Measurements from ENCODE around the gene TRIM71. TPM values are rescaled to one million over a fixed set of nuclear protein-coding genes. Genes with fewer than 3 reads are reported as not detected.

The TRIM71 gene
- total RNA-seq, 1 experiment from 2014 or later = 274 TPM

- no peak for TF ChIP-seq AR (CRISPR knock-in tag; IDR thresholded peaks at IDR 0.05)
- TF ChIP-seq ATF3 (CRISPR knock-in tag; conservative IDR thresholded peaks at IDR 0.05) = no peak
Measured at GRCh38 chr3:32866533-32866932, 48.7 kb downstream of the TRIM71 start (continued).

GRCh38 chr3:32867954-32868353, 50.2 kb downstream of the TRIM71 start:
- Mint-ChIP-seq H3K27me3 (ENCODE audit: low read depth) (no peaks in the 10 kb centered on the region), H3K27ac (peak overlapping the region; percentile 100), H3K4me3 (peak overlapping the region; percentile 62), H3K36me3 (no peaks in the 10 kb centered on the region), H3K4me1 (peaks cover 97% of the 10 kb centered on the region), H3K9me3 (no peaks in the 10 kb centered on the region)
- CTCF ChIA-PET = no interaction called here
- POLR2A ChIA-PET = no interaction called here
- TF ChIP-seq ZNF423 (CRISPR knock-in tag; IDR thresholded peaks at IDR 0.05) (peak; percentile 71), NFATC4 (CRISPR knock-in tag; IDR thresholded peaks at IDR 0.05) (no peak)
- no peak for ATAC-seq
- DNase-seq (ENCODE audit: low spot score) = no peak

- Mint-ChIP-seq H3K36me3 (peaks cover 6% of the 10 kb centered on the region), H3K27me3 (ENCODE audit: low read depth) (no peaks in the 10 kb centered on the region), H3K9me3 (no peaks in the 10 kb centered on the region), H3K27ac (peak overlapping the region; percentile 100), H3K4me1 (peaks cover 97% of the 10 kb centered on the region), H3K4me3 (peak overlapping the region; percentile 62)
- ATAC-seq (peak; percentile 3), DNase-seq (ENCODE audit: low spot score) (no peak)
- POLR2A ChIA-PET = interaction anchor here (0.6 to 2.2 kb wide), 14 partner anchors 9 to 88 kb away, joined by 3 to 13 read pairs (median 6); no protein-coding TSS in a partner anchor
- CTCF ChIA-PET = interaction anchor here (0.6 to 1.8 kb wide), 5 partner anchors 11 to 57 kb away, joined by 3 to 8 read pairs (median 5); no protein-coding TSS in a partner anchor
- TF ChIP-seq ZNF138 (CRISPR knock-in tag; conservative IDR thresholded peaks at IDR 0.05) (no peak), FOXP1 (CRISPR knock-in tag; IDR thresholded peaks at IDR 0.05; ENCODE audit: borderline replicate concordance) (no peak), USF1 (CRISPR knock-in tag; IDR thresholded peaks at IDR 0.05) (peak; percentile 68; the same call in 1 of the 2 replicates), ZNF121 (CRISPR knock-in tag; IDR thresholded peaks at IDR 0.05) (no peak), FOXJ3 (CRISPR knock-in tag; IDR thresholded peaks at IDR 0.05; ENCODE audit: borderline replicate concordance) (no peak), ZNF263 (CRISPR knock-in tag; IDR thresholded peaks at IDR 0.05; ENCODE audit: low read depth) (no peak), GRHL2 (CRISPR knock-in tag; IDR thresholded peaks at IDR 0.05; ENCODE audit: insufficient replicate concordance, severe bottlenecking) (no peak), JAZF1 (CRISPR knock-in tag; IDR thresholded peaks at IDR 0.05) (no peak), USF2 (CRISPR knock-in tag; IDR thresholded peaks at IDR 0.05) (peak; percentile 66), ZNF416 (CRISPR knock-in tag; IDR thresholded peaks at IDR 0.05) (no peak), PRDM15 (CRISPR knock-in tag; IDR thresholded peaks at IDR 0.05) (peak; percentile 49; the same call in 1 of the 2 replicates), RELA (CRISPR knock-in tag; IDR thresholded peaks at IDR 0.05; ENCODE audit: borderline replicate concordance) (no peak), TP53 (CRISPR knock-in tag; IDR thresholded peaks at IDR 0.05) (no peak), OVOL2 (CRISPR knock-in tag; IDR thresholded peaks at IDR 0.05; ENCODE audit: borderline replicate concordance) (no peak)
- TF ChIP-seq, protein P1, sequence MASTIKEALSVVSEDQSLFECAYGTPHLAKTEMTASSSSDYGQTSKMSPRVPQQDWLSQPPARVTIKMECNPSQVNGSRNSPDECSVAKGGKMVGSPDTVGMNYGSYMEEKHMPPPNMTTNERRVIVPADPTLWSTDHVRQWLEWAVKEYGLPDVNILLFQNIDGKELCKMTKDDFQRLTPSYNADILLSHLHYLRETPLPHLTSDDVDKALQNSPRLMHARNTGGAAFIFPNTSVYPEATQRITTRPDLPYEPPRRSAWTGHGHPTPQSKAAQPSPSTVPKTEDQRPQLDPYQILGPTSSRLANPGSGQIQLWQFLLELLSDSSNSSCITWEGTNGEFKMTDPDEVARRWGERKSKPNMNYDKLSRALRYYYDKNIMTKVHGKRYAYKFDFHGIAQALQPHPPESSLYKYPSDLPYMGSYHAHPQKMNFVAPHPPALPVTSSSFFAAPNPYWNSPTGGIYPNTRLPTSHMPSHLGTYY (CRISPR knock-in tag; IDR thresholded peaks at IDR 0.05) = 0 out of 2 replicates have a peak, but pooled peaks have one; percentile 21
- TF ChIP-seq, protein P2, sequence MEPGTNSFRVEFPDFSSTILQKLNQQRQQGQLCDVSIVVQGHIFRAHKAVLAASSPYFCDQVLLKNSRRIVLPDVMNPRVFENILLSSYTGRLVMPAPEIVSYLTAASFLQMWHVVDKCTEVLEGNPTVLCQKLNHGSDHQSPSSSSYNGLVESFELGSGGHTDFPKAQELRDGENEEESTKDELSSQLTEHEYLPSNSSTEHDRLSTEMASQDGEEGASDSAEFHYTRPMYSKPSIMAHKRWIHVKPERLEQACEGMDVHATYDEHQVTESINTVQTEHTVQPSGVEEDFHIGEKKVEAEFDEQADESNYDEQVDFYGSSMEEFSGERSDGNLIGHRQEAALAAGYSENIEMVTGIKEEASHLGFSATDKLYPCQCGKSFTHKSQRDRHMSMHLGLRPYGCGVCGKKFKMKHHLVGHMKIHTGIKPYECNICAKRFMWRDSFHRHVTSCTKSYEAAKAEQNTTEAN (CRISPR knock-in tag; IDR thresholded peaks at IDR 0.05) = no peak
Measured at GRCh38 chr3:32868719-32869512, 51.1 kb downstream of the TRIM71 start.
